HG03342 (cell line): Measurements from ENCODE around the gene KIF3B.
A peak's percentile ranks its signal among the peaks of the same experiment; 100 is the strongest.
"Not testable (repeated sequence)": the region's sequence is repeated elsewhere in the genome, so short reads cannot be mapped to it uniquely, and the experiment has no call there.

Experiments
- ATAC-seq: cut with Tn5 transposase; IDR thresholded peaks from one replicate; pipeline ENCODE4 v1.9.1; 2021; ENCODE audit warnings: mild to moderate bottlenecking, moderate library complexity; ENCODE audit not compliant: unreplicated experiment

The KIF3B gene

DNA sequence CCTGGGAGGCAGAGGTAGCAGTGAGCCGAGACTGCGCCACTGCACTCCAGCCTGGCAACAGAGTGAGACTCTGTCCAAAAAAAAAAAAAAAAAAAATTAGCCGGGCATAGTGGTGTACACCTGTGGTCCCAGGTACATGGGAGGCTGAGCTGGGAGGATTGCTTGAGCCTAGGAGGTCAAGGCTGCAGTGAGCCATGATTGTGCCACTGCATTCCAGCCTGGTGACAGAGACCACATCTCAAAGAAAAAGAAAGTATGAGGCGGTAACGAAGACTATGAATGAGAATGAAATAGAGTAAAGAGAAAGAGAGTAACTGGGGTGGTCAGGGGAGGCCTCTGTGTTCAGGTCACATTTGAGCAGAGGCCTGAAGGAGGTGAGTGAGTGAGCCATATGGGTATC is 31.2 kb upstream of the KIF3B start:
- not testable (repeated sequence) for ATAC-seq

GRCh38 chr20:32248043-32248442 is 29.4 kb upstream of the KIF3B start:
- ATAC-seq = no peak

- ATAC-seq = no peak
Observed at GRCh38 chr20:32249030-32249738, 28.3 kb upstream of the KIF3B start.

- no peak for ATAC-seq
Observed at GRCh38 chr20:32251470-32251869, 26.0 kb upstream of the KIF3B start.

GRCh38 chr20:32252189-32252588 is 25.3 kb upstream of the KIF3B start:
- no peak for ATAC-seq

GRCh38 chr20:32260973-32261372 is 16.5 kb upstream of the KIF3B start:
- not testable (repeated sequence) for ATAC-seq

DNA sequence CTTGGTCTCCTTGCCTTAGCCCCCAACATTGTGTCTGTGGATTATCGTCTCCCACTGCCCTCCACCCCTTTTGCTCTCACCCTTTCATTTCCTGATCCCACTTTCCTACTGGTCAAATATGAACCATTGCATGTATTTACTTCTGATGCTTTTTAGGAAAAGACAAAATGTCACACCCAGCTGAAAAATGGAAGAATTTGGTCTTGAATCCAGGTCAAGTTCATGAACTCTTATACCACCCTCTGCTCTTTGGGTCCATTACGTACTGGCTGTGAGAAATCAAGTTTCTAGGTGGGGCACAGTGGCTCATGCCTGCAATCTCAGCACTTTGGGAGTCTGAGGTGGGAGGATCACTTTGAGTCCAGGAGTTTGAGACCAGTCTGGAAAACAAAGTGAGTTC is 15.8 kb upstream of the KIF3B start:
- ATAC-seq = no peak

DNA sequence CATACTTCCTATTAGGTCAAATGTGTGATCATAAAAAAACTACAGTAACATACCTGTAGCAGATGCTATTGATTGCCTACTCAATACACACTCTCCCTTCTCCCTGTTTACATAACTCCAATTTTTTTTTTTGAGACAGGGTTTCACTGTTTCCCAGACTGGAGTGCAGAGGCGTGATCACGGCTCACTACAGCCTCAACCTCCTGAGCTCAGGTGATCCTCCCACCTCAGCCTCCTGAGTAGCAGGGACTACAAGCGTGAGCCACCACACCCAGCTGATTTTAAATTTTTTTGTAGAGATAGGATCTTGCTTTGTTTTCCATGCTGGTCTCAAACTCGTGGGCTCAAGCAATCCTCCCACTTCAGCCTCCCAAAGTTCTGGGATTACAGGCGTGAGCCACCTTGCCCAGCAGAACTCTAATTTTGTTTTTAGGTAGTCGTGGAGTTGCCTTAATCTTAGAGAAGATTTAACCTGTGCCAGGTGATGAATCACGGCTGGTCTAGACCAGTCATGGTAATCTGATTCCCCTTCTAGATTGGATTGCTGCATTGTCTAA is 14.0 kb upstream of the KIF3B start:
- no peak for ATAC-seq

GRCh38 chr20:32271620-32272019 is 5.8 kb upstream of the KIF3B start:
- no peak for ATAC-seq

DNA sequence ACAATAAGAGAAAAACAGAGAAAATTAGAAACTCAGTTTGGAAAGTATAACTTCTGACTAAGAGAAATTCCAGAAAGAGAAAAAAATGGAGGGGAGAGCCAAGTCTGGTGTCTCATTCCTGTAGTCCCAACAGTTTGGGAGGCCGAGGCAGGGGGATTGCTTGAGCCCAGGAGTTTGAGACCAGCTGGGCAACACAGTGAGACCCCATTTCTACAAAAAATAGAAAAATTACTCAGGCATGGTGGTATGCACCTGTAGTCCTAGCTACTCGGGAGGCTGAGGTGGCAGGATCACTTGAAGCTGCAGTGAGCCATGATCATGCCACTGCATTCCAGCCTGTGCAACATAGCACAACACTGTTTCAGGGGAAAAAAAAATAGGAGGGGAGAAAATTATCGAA is 3.1 kb upstream of the KIF3B start:
- ATAC-seq = no peak

- ATAC-seq = not testable (repeated sequence)
Observed at GRCh38 chr20:32275163-32275562, 2.3 kb upstream of the KIF3B start.

DNA sequence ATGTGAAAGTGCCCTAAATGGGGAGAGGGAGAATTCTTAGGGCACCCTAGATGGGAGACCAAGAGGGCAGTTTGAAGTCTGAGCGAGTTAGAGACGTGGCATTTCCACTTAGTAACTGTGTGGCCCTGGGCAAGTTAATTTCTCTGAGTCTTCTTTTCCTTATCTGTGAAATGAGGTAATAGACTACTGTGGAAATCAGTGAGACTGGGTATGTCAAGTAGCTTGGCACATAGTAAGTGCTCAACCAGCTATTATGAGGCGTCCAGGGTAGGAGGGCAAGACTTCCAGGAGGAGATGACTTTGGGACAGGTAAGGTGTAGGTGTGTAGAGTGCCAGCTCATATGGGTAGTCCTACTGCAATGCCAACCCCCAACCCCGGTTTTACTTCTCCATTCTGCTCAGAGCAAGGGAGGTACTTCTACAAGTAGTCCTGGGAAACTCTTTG is 770 bp downstream of the KIF3B start:
- ATAC-seq = peak; percentile 62

DNA sequence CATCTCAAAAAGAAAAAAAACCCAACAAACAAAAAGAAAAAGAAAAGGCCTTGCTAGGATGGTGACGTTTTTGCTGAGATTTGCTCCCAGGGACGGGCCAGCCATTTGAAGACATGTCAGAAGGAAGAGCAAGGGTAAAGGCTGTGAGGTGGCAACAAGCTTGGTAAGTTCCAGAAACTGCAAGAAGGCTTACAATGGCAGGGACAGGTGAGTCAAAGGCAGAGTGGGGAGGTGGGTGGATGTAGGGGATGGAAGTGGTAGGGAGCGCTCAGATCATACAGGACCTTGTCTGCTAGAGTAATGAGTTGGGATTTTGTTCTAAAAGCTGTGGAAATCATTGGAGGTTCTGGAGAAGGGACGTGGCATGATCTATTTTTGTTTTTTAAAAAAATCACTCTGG is 4.3 kb downstream of the KIF3B start:
- no peak for ATAC-seq

- no peak for ATAC-seq
Observed at GRCh38 chr20:32282461-32282860, 5.0 kb downstream of the KIF3B start.

GRCh38 chr20:32285082-32285620 is 7.7 kb downstream of the KIF3B start:
- no peak for ATAC-seq

DNA sequence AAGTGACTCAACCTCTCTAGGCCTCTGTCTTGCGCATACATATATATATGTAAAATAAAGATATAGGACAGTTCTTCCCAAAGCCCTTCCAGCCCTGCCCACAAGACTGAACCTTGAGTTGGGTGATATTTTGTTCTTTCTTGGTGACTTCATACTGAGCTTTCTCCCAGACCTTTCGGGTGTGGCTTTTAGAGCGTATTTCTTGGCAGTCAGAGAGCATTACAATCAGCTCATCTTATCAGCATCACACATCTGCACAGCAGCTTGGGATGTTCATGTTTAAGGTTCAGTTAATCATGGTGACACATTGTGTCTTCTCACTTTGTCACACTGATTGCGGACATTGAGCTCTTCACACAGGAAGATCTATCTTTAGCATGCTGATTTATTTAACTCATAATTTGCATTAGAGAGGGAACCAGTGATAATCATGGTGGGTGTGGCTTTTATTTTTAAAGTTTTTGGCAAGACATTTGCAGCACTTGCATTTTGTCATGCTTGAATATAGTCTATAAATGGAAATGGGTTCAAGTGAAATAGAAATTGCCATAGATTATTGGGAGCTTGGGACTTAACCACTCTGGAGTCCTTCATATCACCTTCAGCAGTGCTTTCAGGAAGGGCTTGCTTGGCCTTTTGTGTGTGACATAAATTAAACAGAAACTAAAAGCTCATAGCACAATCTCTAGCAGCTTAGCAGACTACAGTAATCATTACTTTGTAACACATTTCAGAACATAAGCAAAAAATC is 8.3 kb downstream of the KIF3B start:
- peak; percentile 75 for ATAC-seq

DNA sequence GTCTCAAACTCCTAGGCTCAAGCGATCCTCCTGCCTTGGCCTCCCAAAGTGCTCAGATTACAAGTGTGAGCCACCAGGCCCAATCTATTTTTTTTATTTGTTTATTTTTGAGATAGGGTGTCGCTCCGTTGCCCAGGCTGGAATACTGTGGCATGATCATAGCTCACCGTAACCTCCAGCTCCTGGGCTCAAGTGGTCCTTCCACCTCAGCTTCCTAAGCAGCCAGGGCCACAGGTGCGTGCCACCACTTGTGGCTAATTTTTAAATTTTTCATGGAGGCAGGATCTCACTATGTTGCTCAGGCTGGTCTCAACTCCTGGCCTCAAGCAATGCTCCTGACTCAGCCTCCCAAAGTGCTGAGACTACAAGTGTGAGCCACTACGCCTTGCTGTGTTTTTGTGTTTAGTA is 9.8 kb downstream of the KIF3B start:
- no peak for ATAC-seq

- no peak for ATAC-seq
Observed at GRCh38 chr20:32288225-32288849, 10.9 kb downstream of the KIF3B start.

DNA sequence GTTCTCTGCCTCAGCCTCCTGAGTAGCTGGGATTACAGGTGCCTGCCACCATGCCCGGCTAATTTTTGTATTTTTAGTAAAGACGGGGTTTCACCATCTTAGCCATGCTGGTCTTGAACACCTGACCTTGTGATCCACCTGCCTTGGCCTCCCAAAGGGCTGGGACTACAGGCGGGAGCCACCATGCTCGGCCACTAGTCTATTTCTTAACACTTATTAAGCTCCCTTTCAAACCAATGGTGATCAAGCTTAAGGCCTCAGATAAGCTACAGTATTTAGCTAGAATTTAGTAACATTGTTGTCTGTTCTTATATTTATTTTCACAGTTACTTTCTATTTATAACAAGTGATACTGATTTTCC is 11.8 kb downstream of the KIF3B start:
- not testable (repeated sequence) for ATAC-seq

- ATAC-seq = no peak
Observed at GRCh38 chr20:32289661-32290431, 12.4 kb downstream of the KIF3B start.

DNA sequence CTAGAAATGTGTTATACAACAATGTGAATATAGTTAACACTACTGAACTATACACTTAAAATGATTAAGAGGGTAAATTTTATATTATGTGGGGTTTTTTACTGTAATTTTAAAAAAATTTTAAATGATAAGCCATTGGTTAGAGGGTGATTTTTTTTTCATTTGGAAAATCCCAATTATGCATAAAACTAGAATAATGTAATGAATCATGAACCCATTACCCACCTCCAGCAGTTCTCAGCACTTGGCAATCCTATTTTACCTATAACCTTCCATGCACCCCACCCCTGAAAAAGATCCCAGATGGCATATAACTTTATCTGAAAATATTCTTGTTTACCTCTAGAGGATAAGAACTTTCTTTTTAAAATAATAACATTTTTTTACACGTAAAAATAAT is 13.7 kb downstream of the KIF3B start:
- no peak for ATAC-seq
